OCI-LY7 (cell line): ENCODE measurements around the gene RNF144A. TPM values are rescaled to one million over a fixed set of nuclear protein-coding genes. Genes with fewer than 3 reads are reported as not detected.

Source experiments
- BruUV-seq: library from RNA; stranded (reverse); fragments of 400-500 nt; replicated peaks from 2 replicates; lab custom pipeline; 2021; lab: Mats Ljungman, UMichigan
- CTCF ChIA-PET: fragments of 300-600 bp; sonication (Branson Sonifier 250); formaldehyde crosslinking; loops from one replicate; lab custom pipeline; 2022; ENCODE audit warnings: antibody characterized with exemption; ENCODE audit not compliant: unreplicated experiment; lab: Charles Lee
- POLR2A ChIA-PET: fragments of 300-600 bp; sonication (Branson Sonifier 250); formaldehyde crosslinking; loops from one replicate; lab custom pipeline; 2022; ENCODE audit warnings: antibody characterized with exemption; lab: Charles Lee
- DNase-seq: peaks from one replicate; pipeline ENCODE4 v3.0.0-alpha.2; 2015; ENCODE audit warnings: low spot score
- H2AFZ ChIP-seq: fragments of 200-600 bp; sonication (generic), shearing (Covaris generic); 2 replicates; pipeline ENCODE4 v1.6.1; 2014; ENCODE audit warnings: mild to moderate bottlenecking, antibody characterized with exemption, low read length, moderate library complexity
- H3K27ac ChIP-seq: fragments of 200-600 bp; sonication (generic); 2 replicates; pipeline ENCODE4 v1.5.1; 2014; ENCODE audit warnings: mixed run types, low read depth, mild to moderate bottlenecking, moderate library complexity, low read length, inconsistent platforms; ENCODE audit not compliant: poor library complexity, severe bottlenecking
- H3K36me3 ChIP-seq: fragments of 200-600 bp; sonication (generic); 2 replicates; pipeline ENCODE4 v1.6.1; 2014; ENCODE audit warnings: mild to moderate bottlenecking, antibody characterized with exemption, low read length, moderate library complexity, mixed read lengths; ENCODE audit not compliant: insufficient read depth
- H3K4me1 ChIP-seq: fragments of 200-600 bp; sonication (generic); 2 replicates; pipeline ENCODE4 v1.5.1; 2014; ENCODE audit warnings: mild to moderate bottlenecking, low read length; ENCODE audit not compliant: insufficient read depth, poor library complexity, severe bottlenecking
- H3K4me2 ChIP-seq: fragments of 200-600 bp; sonication (generic); 2 replicates; pipeline ENCODE4 v1.6.1; 2014; ENCODE audit warnings: mild to moderate bottlenecking, low read length
- H3K4me3 ChIP-seq: fragments of 200-600 bp; sonication (generic); 2 replicates; pipeline ENCODE4 v1.5.1; 2014; ENCODE audit warnings: mild to moderate bottlenecking, low read depth, low read length; ENCODE audit not compliant: poor library complexity, severe bottlenecking
- H3K79me2 ChIP-seq: fragments of 200-600 bp; sonication (generic); 2 replicates; pipeline ENCODE4 v1.6.1; 2016; ENCODE audit warnings: low read depth, mild to moderate bottlenecking, low read length, moderate library complexity, mixed read lengths; ENCODE audit not compliant: insufficient read depth
- H3K9me2 ChIP-seq: fragments of 200-600 bp; sonication (generic); 2 replicates; pipeline ENCODE4 v1.6.1; 2016; ENCODE audit warnings: mild to moderate bottlenecking, low read length, mixed read lengths; ENCODE audit not compliant: insufficient read depth
- H3K9me3 ChIP-seq: fragments of 200-600 bp; sonication (generic); 2 replicates; pipeline ENCODE4 v1.6.1; 2014; ENCODE audit warnings: mild to moderate bottlenecking, mixed run types, low read length, mixed read lengths
- H4K20me1 ChIP-seq: fragments of 200-600 bp; sonication (generic); 2 replicates; pipeline ENCODE4 v1.6.1; 2014; ENCODE audit warnings: mild to moderate bottlenecking, antibody characterized with exemption, low read length, moderate library complexity, mixed read lengths; ENCODE audit not compliant: insufficient read depth
- EZH2phosphoT487 ChIP-seq: fragments of 200-600 bp; sonication (generic); IDR thresholded peaks from 2 replicates; pipeline ENCODE4 v1.6.1; 2018; ENCODE audit warnings: low read depth, borderline replicate concordance, mild to moderate bottlenecking, mixed run types, antibody characterized with exemption, low read length, moderate library complexity, mixed read lengths
- intact Hi-C: fragments of 100-400 bp; cut with micrococcal nuclease; formaldehyde crosslinking; loops from one replicate; pipeline ENCODE4 v1.10.0; 2022; ENCODE audit not compliant: unreplicated experiment
- total RNA-seq, 2 experiments: library from RNA; depleted of rRNA in 1 of 2; stranded (reverse); fragments of >200 nt in 1 of 2; shearing (Covaris generic) in 1 of 2; gene quantifications; 2 replicates each; pipeline ENCODE4 v1.2.3, GENCODE V29; 2014 to 2022
- TF ChIP-seq, protein P1 (sequence below): fragments of 200-600 bp; sonication (generic); conservative IDR thresholded peaks from 2 replicates; pipeline ENCODE4 v1.5.1; 2014; ENCODE audit warnings: mild to moderate bottlenecking, antibody characterized with exemption, low read length, moderate library complexity, mixed read lengths

The RNF144A gene
- total RNA-seq, 2 experiments from 2014 or later, result 1.1 to 1.9 TPM

- no peak overlapping the region for H3K4me3 ChIP-seq
- BruUV-seq, result no TSS peak
- POLR2A ChIA-PET, result no interaction called here
- CTCF ChIA-PET, result no interaction called here
- H3K79me2 ChIP-seq, result no peaks in the 10 kb centered on the region
- H3K9me3 ChIP-seq, result no peaks in the 10 kb centered on the region
- no peaks in the 10 kb centered on the region for H3K36me3 ChIP-seq
- no peak for DNase-seq
- intact Hi-C loops, result no loop called here
- H3K27ac ChIP-seq, result no peak overlapping the region
- no peak overlapping the region for H2AFZ ChIP-seq
- no peaks in the 10 kb centered on the region for H3K4me1 ChIP-seq
- no peaks in the 10 kb centered on the region for H3K9me2 ChIP-seq
- no peak overlapping the region for H3K4me2 ChIP-seq
- TF ChIP-seq EZH2phosphoT487, result no peak
- TF ChIP-seq, protein P1, sequence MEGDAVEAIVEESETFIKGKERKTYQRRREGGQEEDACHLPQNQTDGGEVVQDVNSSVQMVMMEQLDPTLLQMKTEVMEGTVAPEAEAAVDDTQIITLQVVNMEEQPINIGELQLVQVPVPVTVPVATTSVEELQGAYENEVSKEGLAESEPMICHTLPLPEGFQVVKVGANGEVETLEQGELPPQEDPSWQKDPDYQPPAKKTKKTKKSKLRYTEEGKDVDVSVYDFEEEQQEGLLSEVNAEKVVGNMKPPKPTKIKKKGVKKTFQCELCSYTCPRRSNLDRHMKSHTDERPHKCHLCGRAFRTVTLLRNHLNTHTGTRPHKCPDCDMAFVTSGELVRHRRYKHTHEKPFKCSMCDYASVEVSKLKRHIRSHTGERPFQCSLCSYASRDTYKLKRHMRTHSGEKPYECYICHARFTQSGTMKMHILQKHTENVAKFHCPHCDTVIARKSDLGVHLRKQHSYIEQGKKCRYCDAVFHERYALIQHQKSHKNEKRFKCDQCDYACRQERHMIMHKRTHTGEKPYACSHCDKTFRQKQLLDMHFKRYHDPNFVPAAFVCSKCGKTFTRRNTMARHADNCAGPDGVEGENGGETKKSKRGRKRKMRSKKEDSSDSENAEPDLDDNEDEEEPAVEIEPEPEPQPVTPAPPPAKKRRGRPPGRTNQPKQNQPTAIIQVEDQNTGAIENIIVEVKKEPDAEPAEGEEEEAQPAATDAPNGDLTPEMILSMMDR, result no peak
- H4K20me1 ChIP-seq, result no peaks in the 10 kb centered on the region
Measured at GRCh38 chr2:6937157-6937556, 19.9 kb downstream of the RNF144A start.

DNA sequence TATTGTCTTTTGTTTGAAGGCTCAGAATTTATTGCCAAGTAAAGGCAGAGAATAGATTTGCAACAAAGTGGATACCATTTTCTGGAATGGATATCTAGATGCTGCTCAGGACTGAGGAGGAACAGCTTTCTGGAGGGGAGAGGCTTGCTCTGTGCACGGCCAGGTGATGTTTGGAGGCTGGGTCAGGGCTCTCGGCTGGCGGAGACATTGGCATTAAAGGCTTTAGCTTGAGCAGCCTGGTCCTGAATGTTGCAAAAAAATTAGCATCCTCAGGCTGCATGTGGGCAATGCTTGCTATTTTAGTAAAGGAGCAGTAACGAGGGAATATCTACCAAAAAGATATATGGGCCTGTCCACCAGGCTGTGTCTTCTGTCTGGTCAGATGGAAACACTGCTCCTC, 20.4 kb downstream of the RNF144A start:
- DNase-seq, result no peak
- H3K4me2 ChIP-seq, result no peak overlapping the region
- H3K9me3 ChIP-seq, result no peaks in the 10 kb centered on the region
- no peaks in the 10 kb centered on the region for H3K36me3 ChIP-seq
- H3K27ac ChIP-seq, result no peak overlapping the region
- intact Hi-C loops, result no loop called here
- TF ChIP-seq, protein P1, result no peak
- TF ChIP-seq EZH2phosphoT487, result no peak
- ChIA-PET POLR2A (no interaction called here), CTCF (no interaction called here)
- H3K4me3 ChIP-seq, result no peak overlapping the region
- no peaks in the 10 kb centered on the region for H3K9me2 ChIP-seq
- H4K20me1 ChIP-seq, result no peaks in the 10 kb centered on the region
- H3K4me1 ChIP-seq, result no peaks in the 10 kb centered on the region
- H3K79me2 ChIP-seq, result no peaks in the 10 kb centered on the region
- no peak overlapping the region for H2AFZ ChIP-seq
- BruUV-seq, result no TSS peak

- TF ChIP-seq, protein P1, result no peak
- no peak for TF ChIP-seq EZH2phosphoT487
- Histone ChIP-seq H3K4me2 (no peak overlapping the region), H3K79me2 (no peaks in the 10 kb centered on the region), H3K9me3 (no peaks in the 10 kb centered on the region), H2AFZ (no peak overlapping the region), H4K20me1 (no peaks in the 10 kb centered on the region), H3K36me3 (no peaks in the 10 kb centered on the region), H3K27ac (no peak overlapping the region), H3K4me1 (no peaks in the 10 kb centered on the region), H3K4me3 (no peak overlapping the region), H3K9me2 (no peaks in the 10 kb centered on the region)
- DNase-seq, result no peak
- intact Hi-C loops, result no loop called here
- ChIA-PET CTCF (interaction anchor here (0.6 kb wide), 1 partner anchor 163 kb away, joined by 3 read pairs; no protein-coding TSS in a partner anchor), POLR2A (interaction anchor here (0.7 to 1.2 kb wide), 2 partner anchors 54 to 929 kb away, joined by 3 to 6 read pairs; no protein-coding TSS in a partner anchor)
- BruUV-seq, result no TSS peak
Measured at GRCh38 chr2:6939071-6939470, 21.9 kb downstream of the RNF144A start.
